ENCODE data around the gene CFAP126.

CFAP126 gene

GRCh38 chr1:161382214-161383019, 14.7 kb upstream of the CFAP126 start:
- peaks cover 3% of the 10 kb centered on the region; the same call in 1 of the 2 replicates for H3K4me1 ChIP-seq (ENCODE audit: control insufficient read depth, low read length)
- no peaks in the 10 kb centered on the region for H3K79me2 ChIP-seq (ENCODE audit: control insufficient read depth, low read length)
- peaks cover 19% of the 10 kb centered on the region for H3K27me3 ChIP-seq (ENCODE audit: control insufficient read depth, low read length)
- no peak overlapping the region for H3K27ac ChIP-seq (ENCODE audit: low read depth, low read length)
- TF ChIP-seq, protein P1, sequence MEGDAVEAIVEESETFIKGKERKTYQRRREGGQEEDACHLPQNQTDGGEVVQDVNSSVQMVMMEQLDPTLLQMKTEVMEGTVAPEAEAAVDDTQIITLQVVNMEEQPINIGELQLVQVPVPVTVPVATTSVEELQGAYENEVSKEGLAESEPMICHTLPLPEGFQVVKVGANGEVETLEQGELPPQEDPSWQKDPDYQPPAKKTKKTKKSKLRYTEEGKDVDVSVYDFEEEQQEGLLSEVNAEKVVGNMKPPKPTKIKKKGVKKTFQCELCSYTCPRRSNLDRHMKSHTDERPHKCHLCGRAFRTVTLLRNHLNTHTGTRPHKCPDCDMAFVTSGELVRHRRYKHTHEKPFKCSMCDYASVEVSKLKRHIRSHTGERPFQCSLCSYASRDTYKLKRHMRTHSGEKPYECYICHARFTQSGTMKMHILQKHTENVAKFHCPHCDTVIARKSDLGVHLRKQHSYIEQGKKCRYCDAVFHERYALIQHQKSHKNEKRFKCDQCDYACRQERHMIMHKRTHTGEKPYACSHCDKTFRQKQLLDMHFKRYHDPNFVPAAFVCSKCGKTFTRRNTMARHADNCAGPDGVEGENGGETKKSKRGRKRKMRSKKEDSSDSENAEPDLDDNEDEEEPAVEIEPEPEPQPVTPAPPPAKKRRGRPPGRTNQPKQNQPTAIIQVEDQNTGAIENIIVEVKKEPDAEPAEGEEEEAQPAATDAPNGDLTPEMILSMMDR (IDR thresholded peaks at IDR 0.05; ENCODE audit: low read depth, low read length, poor library complexity, severe bottlenecking) = peak; percentile 58
- TF ChIP-seq EZH2phosphoT487 (IDR thresholded peaks at IDR 0.05; ENCODE audit: borderline replicate concordance, low read length) = no peak
- no peaks in the 10 kb centered on the region for H4K20me1 ChIP-seq (ENCODE audit: control insufficient read depth, insufficient read depth, low read depth, low read length)
- no peak overlapping the region for H3K4me2 ChIP-seq (ENCODE audit: low read length)
- H3K4me3 ChIP-seq (ENCODE audit: low read length) = no peak overlapping the region
- no peaks in the 10 kb centered on the region for H3K36me3 ChIP-seq (ENCODE audit: control insufficient read depth, low read length)
- no peaks in the 10 kb centered on the region for H3K9me3 ChIP-seq (ENCODE audit: control insufficient read depth, insufficient read depth, low read length)
- H3F3A ChIP-seq (ENCODE audit: control insufficient read depth, insufficient read depth) = peaks cover 2% of the 10 kb centered on the region; the same call in 1 of the 2 replicates
- H3K9me2 ChIP-seq (replicated peaks; ENCODE audit: control insufficient read depth, low read length) = no peaks in the 10 kb centered on the region

- Histone ChIP-seq H3K9me2 (replicated peaks; ENCODE audit: control insufficient read depth, low read length) (no peaks in the 10 kb centered on the region), H3K4me3 (ENCODE audit: low read length) (no peak overlapping the region), H3K9me3 (ENCODE audit: control insufficient read depth, insufficient read depth, low read length) (no peaks in the 10 kb centered on the region), H3K4me2 (ENCODE audit: low read length) (no peak overlapping the region), H3K36me3 (ENCODE audit: control insufficient read depth, low read length) (no peaks in the 10 kb centered on the region), H3K27me3 (ENCODE audit: control insufficient read depth, low read length) (peaks cover 19% of the 10 kb centered on the region), H4K20me1 (ENCODE audit: control insufficient read depth, insufficient read depth, low read depth, low read length) (no peaks in the 10 kb centered on the region), H3K4me1 (ENCODE audit: control insufficient read depth, low read length) (peaks cover 3% of the 10 kb centered on the region; the same call in 1 of the 2 replicates), H3K27ac (ENCODE audit: low read depth, low read length) (no peak overlapping the region), H3K79me2 (ENCODE audit: control insufficient read depth, low read length) (no peaks in the 10 kb centered on the region), H3F3A (ENCODE audit: control insufficient read depth, insufficient read depth) (peaks cover 3% of the 10 kb centered on the region; the same call in 1 of the 2 replicates)
- TF ChIP-seq EZH2phosphoT487 (IDR thresholded peaks at IDR 0.05; ENCODE audit: borderline replicate concordance, low read length) = no peak
- TF ChIP-seq, protein P1 (IDR thresholded peaks at IDR 0.05; ENCODE audit: low read depth, low read length, poor library complexity, severe bottlenecking) = no peak
Observed at GRCh38 chr1:161381707-161382106, 14.0 kb upstream of the CFAP126 start.

DNA sequence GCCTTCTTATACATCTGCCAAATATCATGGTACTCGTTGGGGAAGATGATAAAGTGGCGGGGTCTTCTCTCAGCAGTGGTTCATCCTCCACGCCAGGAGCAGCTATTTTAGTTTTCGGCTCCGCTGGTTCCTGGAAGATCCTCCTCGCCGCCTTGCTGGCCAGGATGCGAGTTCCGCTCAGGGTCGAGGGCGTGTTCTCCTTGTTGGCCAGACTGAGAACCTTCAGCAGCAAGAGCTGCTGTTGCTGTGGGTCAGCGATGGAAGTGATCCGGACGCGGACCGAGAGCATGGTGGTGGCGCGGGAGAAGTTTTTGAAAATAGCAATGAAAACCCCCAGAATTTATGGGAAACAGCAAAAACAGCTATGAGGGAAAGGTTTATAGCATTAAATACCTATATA, 11.4 kb upstream of the CFAP126 start:
- Histone ChIP-seq H3K27me3 (ENCODE audit: control insufficient read depth, low read length) (peaks cover 15% of the 10 kb centered on the region), H3K4me2 (ENCODE audit: low read length) (peak overlapping the region; percentile 43)

More for the DNA sequence above, 11.4 kb upstream of the CFAP126 start:
- no peaks in the 10 kb centered on the region for H4K20me1 ChIP-seq (ENCODE audit: control insufficient read depth, insufficient read depth, low read depth, low read length)
- H3K9me2 ChIP-seq (replicated peaks; ENCODE audit: control insufficient read depth, low read length) = no peaks in the 10 kb centered on the region
- H3K4me3 ChIP-seq (ENCODE audit: low read length) = peak overlapping the region; percentile 32
- no peaks in the 10 kb centered on the region for H3K36me3 ChIP-seq (ENCODE audit: control insufficient read depth, low read length)
- TF ChIP-seq, protein P1 (IDR thresholded peaks at IDR 0.05; ENCODE audit: low read depth, low read length, poor library complexity, severe bottlenecking) = no peak
- TF ChIP-seq EZH2phosphoT487 (IDR thresholded peaks at IDR 0.05; ENCODE audit: borderline replicate concordance, low read length) = no peak
- no peaks in the 10 kb centered on the region; the same call in 1 of the 2 replicates for H3K4me1 ChIP-seq (ENCODE audit: control insufficient read depth, low read length)
- H3K27ac ChIP-seq (ENCODE audit: low read depth, low read length) = no peak overlapping the region
- no peaks in the 10 kb centered on the region for H3K79me2 ChIP-seq (ENCODE audit: control insufficient read depth, low read length)
- H3F3A ChIP-seq (ENCODE audit: control insufficient read depth, insufficient read depth) = peaks cover 8% of the 10 kb centered on the region; the same call in 1 of the 2 replicates
- no peaks in the 10 kb centered on the region for H3K9me3 ChIP-seq (ENCODE audit: control insufficient read depth, insufficient read depth, low read length)

All from DOHH2 (cell line).